ENCODE measurements around the gene ADPRH.

GRCh38 chr3:119529883-119530282 is 49.4 kb upstream of the ADPRH start:
- no peak for TF ChIP-seq SMC3 (IDR thresholded peaks at IDR 0.05; ENCODE audit: low read depth, low read length)
- no peak for TF ChIP-seq RAD21 (IDR thresholded peaks at IDR 0.05; ENCODE audit: low read length)
- TF ChIP-seq, protein P1, sequence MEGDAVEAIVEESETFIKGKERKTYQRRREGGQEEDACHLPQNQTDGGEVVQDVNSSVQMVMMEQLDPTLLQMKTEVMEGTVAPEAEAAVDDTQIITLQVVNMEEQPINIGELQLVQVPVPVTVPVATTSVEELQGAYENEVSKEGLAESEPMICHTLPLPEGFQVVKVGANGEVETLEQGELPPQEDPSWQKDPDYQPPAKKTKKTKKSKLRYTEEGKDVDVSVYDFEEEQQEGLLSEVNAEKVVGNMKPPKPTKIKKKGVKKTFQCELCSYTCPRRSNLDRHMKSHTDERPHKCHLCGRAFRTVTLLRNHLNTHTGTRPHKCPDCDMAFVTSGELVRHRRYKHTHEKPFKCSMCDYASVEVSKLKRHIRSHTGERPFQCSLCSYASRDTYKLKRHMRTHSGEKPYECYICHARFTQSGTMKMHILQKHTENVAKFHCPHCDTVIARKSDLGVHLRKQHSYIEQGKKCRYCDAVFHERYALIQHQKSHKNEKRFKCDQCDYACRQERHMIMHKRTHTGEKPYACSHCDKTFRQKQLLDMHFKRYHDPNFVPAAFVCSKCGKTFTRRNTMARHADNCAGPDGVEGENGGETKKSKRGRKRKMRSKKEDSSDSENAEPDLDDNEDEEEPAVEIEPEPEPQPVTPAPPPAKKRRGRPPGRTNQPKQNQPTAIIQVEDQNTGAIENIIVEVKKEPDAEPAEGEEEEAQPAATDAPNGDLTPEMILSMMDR (conservative IDR thresholded peaks at IDR 0.05; ENCODE audit: low read depth, low read length): no peak
- no peak for TF ChIP-seq POLR2A (IDR thresholded peaks at IDR 0.05; ENCODE audit: low read depth, low read length)
- peak; percentile 33; the same call in 1 of the 2 replicates for TF ChIP-seq CEBPB (IDR thresholded peaks at IDR 0.05; ENCODE audit: low read depth, low read length)
- TF ChIP-seq MXI1 (IDR thresholded peaks at IDR 0.05; ENCODE audit: borderline replicate concordance, low read depth, low read length): no peak
- no peak for TF ChIP-seq USF2 (IDR thresholded peaks at IDR 0.05; ENCODE audit: low read depth, low read length)
- no peak for TF ChIP-seq NFE2L2 (IDR thresholded peaks at IDR 0.05; ENCODE audit: low read depth, low read length)
